ENCODE data around the gene HAAO. TPM values are rescaled to one million over a fixed set of nuclear protein-coding genes. Genes with fewer than 3 reads are reported as not detected.

Gene HAAO
- total and polyA plus RNA-seq, 2 of the 13 experiments (the other 11 are each of a cell fraction or from before 2014, with no cell fraction given) = 36.1 to 42.7 TPM

DNA sequence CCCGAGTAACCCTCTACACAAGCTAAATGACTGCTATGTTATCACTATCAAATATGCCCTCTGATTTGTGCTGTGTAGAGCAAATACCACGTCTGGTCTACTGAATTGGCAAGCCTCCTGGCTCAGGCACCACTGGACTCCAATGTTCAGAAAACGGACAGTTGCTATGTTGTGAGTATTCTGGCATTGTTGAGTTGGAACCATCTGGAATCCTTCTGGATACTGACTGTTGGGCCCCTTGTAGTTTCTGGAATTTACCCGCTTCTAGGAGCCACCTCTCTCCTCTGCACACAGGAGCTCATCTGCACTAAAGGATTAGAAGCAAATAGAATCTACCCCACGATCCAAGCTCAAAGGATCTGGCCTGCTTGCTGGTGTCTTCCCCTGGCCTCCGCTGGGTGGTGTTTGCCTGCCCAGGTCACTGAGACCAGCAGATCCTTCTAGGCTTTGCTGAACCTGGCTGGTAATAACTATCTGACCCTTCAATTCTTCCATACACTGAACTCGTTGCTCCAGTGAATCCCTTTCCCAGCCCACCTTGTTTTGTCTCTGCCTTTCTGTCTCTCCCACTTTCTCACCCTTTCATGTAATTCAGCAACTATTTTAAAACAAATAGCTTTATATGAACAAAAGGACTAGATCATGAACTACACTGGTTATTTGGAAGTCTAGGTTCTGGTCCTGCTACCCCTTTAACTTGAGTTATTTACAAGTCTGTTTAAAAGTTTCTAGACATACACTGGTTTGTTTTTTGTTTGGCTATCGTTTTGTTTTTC lies 2.1 kb upstream of the HAAO start (continued):
- TF ChIP-seq, protein P1, sequence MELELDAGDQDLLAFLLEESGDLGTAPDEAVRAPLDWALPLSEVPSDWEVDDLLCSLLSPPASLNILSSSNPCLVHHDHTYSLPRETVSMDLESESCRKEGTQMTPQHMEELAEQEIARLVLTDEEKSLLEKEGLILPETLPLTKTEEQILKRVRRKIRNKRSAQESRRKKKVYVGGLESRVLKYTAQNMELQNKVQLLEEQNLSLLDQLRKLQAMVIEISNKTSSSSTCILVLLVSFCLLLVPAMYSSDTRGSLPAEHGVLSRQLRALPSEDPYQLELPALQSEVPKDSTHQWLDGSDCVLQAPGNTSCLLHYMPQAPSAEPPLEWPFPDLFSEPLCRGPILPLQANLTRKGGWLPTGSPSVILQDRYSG (CRISPR knock-in tag; IDR thresholded peaks at IDR 0.05) = no peak
- peak; percentile 68; the same call in 1 of the 2 replicates for TF ChIP-seq CBX5 (CRISPR knock-in tag; IDR thresholded peaks at IDR 0.05; ENCODE audit: borderline replicate concordance)
- no peak for TF ChIP-seq ZNF839 (CRISPR knock-in tag; IDR thresholded peaks at IDR 0.05; ENCODE audit: borderline replicate concordance)
- peak; percentile 45; the same call in 1 of the 2 replicates for TF ChIP-seq BCL6 (CRISPR knock-in tag; IDR thresholded peaks at IDR 0.05)
- no peak for TF ChIP-seq CEBPB (IDR thresholded peaks at IDR 0.05; ENCODE audit: borderline replicate concordance, low read depth, low read length)
- TF ChIP-seq RARG (CRISPR knock-in tag; IDR thresholded peaks at IDR 0.05; ENCODE audit: low read depth) = no peak; the same call in 1 of the 2 replicates
- TF ChIP-seq, protein P2, sequence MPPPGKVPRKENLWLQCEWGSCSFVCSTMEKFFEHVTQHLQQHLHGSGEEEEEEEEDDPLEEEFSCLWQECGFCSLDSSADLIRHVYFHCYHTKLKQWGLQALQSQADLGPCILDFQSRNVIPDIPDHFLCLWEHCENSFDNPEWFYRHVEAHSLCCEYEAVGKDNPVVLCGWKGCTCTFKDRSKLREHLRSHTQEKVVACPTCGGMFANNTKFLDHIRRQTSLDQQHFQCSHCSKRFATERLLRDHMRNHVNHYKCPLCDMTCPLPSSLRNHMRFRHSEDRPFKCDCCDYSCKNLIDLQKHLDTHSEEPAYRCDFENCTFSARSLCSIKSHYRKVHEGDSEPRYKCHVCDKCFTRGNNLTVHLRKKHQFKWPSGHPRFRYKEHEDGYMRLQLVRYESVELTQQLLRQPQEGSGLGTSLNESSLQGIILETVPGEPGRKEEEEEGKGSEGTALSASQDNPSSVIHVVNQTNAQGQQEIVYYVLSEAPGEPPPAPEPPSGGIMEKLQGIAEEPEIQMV (CRISPR knock-in tag; IDR thresholded peaks at IDR 0.05; ENCODE audit: low read depth) = 0 out of 2 replicates have a peak, but pooled peaks have one; percentile 29
- TF ChIP-seq NFKBIZ (CRISPR knock-in tag; IDR thresholded peaks at IDR 0.05) = no peak
- TF ChIP-seq, protein P3, sequence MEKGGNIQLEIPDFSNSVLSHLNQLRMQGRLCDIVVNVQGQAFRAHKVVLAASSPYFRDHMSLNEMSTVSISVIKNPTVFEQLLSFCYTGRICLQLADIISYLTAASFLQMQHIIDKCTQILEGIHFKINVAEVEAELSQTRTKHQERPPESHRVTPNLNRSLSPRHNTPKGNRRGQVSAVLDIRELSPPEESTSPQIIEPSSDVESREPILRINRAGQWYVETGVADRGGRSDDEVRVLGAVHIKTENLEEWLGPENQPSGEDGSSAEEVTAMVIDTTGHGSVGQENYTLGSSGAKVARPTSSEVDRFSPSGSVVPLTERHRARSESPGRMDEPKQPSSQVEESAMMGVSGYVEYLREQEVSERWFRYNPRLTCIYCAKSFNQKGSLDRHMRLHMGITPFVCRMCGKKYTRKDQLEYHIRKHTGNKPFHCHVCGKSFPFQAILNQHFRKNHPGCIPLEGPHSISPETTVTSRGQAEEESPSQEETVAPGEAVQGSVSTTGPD (CRISPR knock-in tag; IDR thresholded peaks at IDR 0.05) = no peak
- no peak for TF ChIP-seq CCDC6 (CRISPR knock-in tag; IDR thresholded peaks at IDR 0.05)
- TF ChIP-seq, protein P4, sequence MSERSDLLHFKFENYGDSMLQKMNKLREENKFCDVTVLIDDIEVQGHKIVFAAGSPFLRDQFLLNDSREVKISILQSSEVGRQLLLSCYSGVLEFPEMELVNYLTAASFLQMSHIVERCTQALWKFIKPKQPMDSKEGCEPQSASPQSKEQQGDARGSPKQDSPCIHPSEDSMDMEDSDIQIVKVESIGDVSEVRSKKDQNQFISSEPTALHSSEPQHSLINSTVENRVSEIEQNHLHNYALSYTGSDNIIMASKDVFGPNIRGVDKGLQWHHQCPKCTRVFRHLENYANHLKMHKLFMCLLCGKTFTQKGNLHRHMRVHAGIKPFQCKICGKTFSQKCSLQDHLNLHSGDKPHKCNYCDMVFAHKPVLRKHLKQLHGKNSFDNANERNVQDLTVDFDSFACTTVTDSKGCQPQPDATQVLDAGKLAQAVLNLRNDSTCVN (CRISPR knock-in tag; IDR thresholded peaks at IDR 0.05; ENCODE audit: borderline replicate concordance) = peak; percentile 93
- TF ChIP-seq TGIF2 (CRISPR knock-in tag; IDR thresholded peaks at IDR 0.05) = no peak
- TF ChIP-seq, protein P5, sequence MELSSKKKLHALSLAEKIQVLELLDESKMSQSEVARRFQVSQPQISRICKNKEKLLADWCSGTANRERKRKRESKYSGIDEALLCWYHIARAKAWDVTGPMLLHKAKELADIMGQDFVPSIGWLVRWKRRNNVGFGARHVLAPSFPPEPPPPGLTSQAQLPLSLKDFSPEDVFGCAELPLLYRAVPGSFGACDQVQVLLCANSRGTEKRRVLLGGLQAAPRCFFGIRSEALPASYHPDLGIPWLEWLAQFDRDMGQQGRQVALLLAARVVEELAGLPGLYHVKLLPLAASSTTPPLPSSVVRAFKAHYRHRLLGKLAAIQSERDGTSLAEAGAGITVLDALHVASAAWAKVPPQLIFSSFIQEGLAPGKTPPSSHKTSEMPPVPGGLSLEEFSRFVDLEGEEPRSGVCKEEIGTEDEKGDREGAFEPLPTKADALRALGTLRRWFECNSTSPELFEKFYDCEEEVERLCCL (CRISPR knock-in tag; IDR thresholded peaks at IDR 0.05; ENCODE audit: borderline replicate concordance) = no peak
- no peak for TF ChIP-seq HOXA9 (CRISPR knock-in tag; IDR thresholded peaks at IDR 0.05; ENCODE audit: borderline replicate concordance)
- TF ChIP-seq MBNL3 (CRISPR knock-in tag; conservative IDR thresholded peaks at IDR 0.05) = no peak
- no peak for TF ChIP-seq ZNF660 (CRISPR knock-in tag; IDR thresholded peaks at IDR 0.05; ENCODE audit: borderline replicate concordance, low read depth)
- TF ChIP-seq GTF3A (CRISPR knock-in tag; conservative IDR thresholded peaks at IDR 0.05) = no peak
- no peak for TF ChIP-seq JUN (CRISPR knock-in tag; IDR thresholded peaks at IDR 0.05)
- no peak for TF ChIP-seq ZIK1 (CRISPR knock-in tag; IDR thresholded peaks at IDR 0.05; ENCODE audit: borderline replicate concordance, low read depth)
- TF ChIP-seq TCF7 (IDR thresholded peaks at IDR 0.05; ENCODE audit: low read depth) = no peak
- TF ChIP-seq, protein P6, sequence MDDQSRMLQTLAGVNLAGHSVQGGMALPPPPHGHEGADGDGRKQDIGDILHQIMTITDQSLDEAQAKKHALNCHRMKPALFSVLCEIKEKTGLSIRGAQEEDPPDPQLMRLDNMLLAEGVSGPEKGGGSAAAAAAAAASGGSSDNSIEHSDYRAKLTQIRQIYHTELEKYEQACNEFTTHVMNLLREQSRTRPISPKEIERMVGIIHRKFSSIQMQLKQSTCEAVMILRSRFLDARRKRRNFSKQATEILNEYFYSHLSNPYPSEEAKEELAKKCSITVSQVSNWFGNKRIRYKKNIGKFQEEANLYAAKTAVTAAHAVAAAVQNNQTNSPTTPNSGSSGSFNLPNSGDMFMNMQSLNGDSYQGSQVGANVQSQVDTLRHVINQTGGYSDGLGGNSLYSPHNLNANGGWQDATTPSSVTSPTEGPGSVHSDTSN (CRISPR knock-in tag; IDR thresholded peaks at IDR 0.05; ENCODE audit: borderline replicate concordance) = no peak
- TF ChIP-seq ZNF773 (CRISPR knock-in tag; IDR thresholded peaks at IDR 0.05; ENCODE audit: borderline replicate concordance) = no peak
